CD8-positive, alpha-beta memory T cell (primary cell): ENCODE data around the gene TMEM129. TPM values are rescaled to one million over a fixed set of nuclear protein-coding genes. Genes with fewer than 3 reads are reported as not detected.
"Not testable (repeated sequence)": the region's sequence is repeated elsewhere in the genome, so short reads cannot be mapped to it uniquely, and the experiment has no call there.

Source experiments
- CTCF ChIA-PET: fragments of 350-600 bp; sonication (Branson Sonifier 250); formaldehyde crosslinking; loops from one replicate; lab custom pipeline; 2021; ENCODE audit warnings: antibody characterized with exemption; lab: Charles Lee
- POLR2A ChIA-PET: fragments of 350-600 bp; sonication (Branson Sonifier 250); formaldehyde crosslinking; loops from one replicate; lab custom pipeline; 2021; ENCODE audit warnings: antibody characterized with exemption; lab: Charles Lee
- DNase-seq, 5 donors: peaks; one replicate each; pipeline versions ENCODE4 v3.0.0 to v3.0.0-alpha.2; 2020 to 2022; ENCODE audit warnings: mixed read lengths in 1 of 5
- H3K27ac ChIP-seq: one replicate; pipeline ENCODE4 v1.7.0; 2013; ENCODE audit warnings: low read depth, mild to moderate bottlenecking, low read length, moderate library complexity
- H3K27me3 ChIP-seq: 2 replicates; pipeline ENCODE4 v1.7.0; 2013; ENCODE audit warnings: low read length, mild to moderate bottlenecking; ENCODE audit not compliant: insufficient read depth, poor library complexity, severe bottlenecking
- H3K36me3 ChIP-seq: 2 replicates; pipeline ENCODE4 v1.7.0; 2013; ENCODE audit warnings: mild to moderate bottlenecking, low read length, moderate library complexity; ENCODE audit not compliant: insufficient read depth
- H3K4me1 ChIP-seq: 2 replicates; pipeline ENCODE4 v1.7.0; 2013; ENCODE audit warnings: mild to moderate bottlenecking, low read length, moderate library complexity; ENCODE audit not compliant: insufficient read depth
- H3K4me3 ChIP-seq: 2 replicates; pipeline ENCODE4 v1.7.0; 2013; ENCODE audit warnings: mild to moderate bottlenecking, low read length
- H3K9me3 ChIP-seq: 2 replicates; pipeline ENCODE4 v1.7.0; 2013; ENCODE audit warnings: mild to moderate bottlenecking, low read length
- H3K27ac Mint-ChIP-seq, 8 donors: one replicate each; pipeline ENCODE4 v1.8.0; 2020 to 2021; ENCODE audit warnings: mixed read lengths in 8 of 8, mild to moderate bottlenecking in 6 of 8, inconsistent platforms in 3 of 8, moderate library complexity in 3 of 8
- H3K27me3 Mint-ChIP-seq, 2 donors: one replicate each; pipeline ENCODE4 v1.8.0; 2020 to 2021; ENCODE audit warnings: mixed read lengths in 2 of 2, mild to moderate bottlenecking in 1 of 2, moderate library complexity in 1 of 2
- H3K36me3 Mint-ChIP-seq, 3 donors: one replicate each; pipeline ENCODE4 v1.8.0; 2020 to 2021; ENCODE audit warnings: mixed read lengths in 3 of 3, inconsistent platforms in 1 of 3, mild to moderate bottlenecking in 1 of 3
- H3K4me1 Mint-ChIP-seq, 3 donors: one replicate each; pipeline ENCODE4 v1.8.0; 2020 to 2021; ENCODE audit warnings: mixed read lengths in 3 of 3, inconsistent platforms in 1 of 3, mild to moderate bottlenecking in 1 of 3
- H3K4me3 Mint-ChIP-seq, 7 donors: one replicate each; pipeline ENCODE4 v1.8.0; 2020 to 2021; ENCODE audit warnings: mixed read lengths in 7 of 7, mild to moderate bottlenecking in 6 of 7, moderate library complexity in 4 of 7, inconsistent platforms in 2 of 7
- H3K9me3 Mint-ChIP-seq, 5 donors: one replicate each; pipeline ENCODE4 v1.8.0; 2020 to 2022; ENCODE audit warnings: mixed read lengths in 5 of 5, mild to moderate bottlenecking in 3 of 5, moderate library complexity in 2 of 5, inconsistent platforms in 1 of 5
- polyA plus RNA-seq: library from polyadenylated mRNA; unstranded; fragments of 300-500 nt; fragmentation: Illumina TruSeq; gene quantifications from one replicate; pipeline ENCODE4 v1.2.3, GENCODE V29; 2021
- total RNA-seq, 2 experiments: library from RNA; stranded (reverse); gene quantifications; one replicate each; pipeline ENCODE4 v1.2.3, GENCODE V29; 2021

Gene TMEM129
- total and polyA plus RNA-seq, 3 experiments from 2014 or later, result 27.6 to 42.1 (median 30.6) TPM

DNA sequence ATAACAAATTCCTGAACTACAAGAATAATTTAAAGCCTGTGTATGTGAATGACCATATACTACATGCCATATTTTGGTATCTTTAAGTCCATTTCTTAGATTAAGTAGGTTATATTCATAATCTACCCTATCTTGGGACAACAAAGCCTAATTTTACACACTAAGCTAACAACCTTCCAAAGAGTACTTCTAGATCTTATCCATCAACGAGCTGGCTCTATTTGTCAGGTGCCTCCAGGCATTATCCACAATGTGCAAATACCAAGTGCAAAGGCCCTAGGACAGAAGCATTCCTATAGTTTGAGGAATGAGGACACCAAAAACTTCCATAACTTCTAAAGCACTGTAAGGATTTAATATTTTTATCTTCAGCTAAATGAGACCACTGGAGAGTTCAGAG lies 12.5 kb downstream of the TMEM129 start:
- CTCF ChIA-PET, result interaction anchor here (0.8 to 8.1 kb wide), 3 partner anchors 13 to 18 kb away, joined by 3 to 92 read pairs (median 9); no protein-coding TSS in a partner anchor
- Mint-ChIP-seq H3K27me3 (peaks cover 0 to 2% of the 10 kb centered on the region in 2 donors), H3K27ac (peak overlapping the region in 6 of 8 donors; percentile 38 to 88 (median 48)), H3K36me3 (peaks cover 0 to 65% (median 10%) of the 10 kb centered on the region in 3 donors), H3K9me3 (no peaks in the 10 kb centered on the region), H3K4me3 (peak overlapping the region in 6 of 7 donors; percentile 13 to 41 (median 22)), H3K4me1 (peaks cover 43 to 77% (median 64%) of the 10 kb centered on the region in 3 donors)
- DNase-seq, result no peak
- H3K4me3 ChIP-seq, result no peak overlapping the region
- POLR2A ChIA-PET, result interaction anchor here (1.0 to 1.5 kb wide), 3 partner anchors 13 to 460 kb away, joined by 3 to 7 read pairs (median 4); partner anchors contain the start of genes TACC3 and TMEM129
- H3K9me3 ChIP-seq, result no peaks in the 10 kb centered on the region
- H3K27ac ChIP-seq, result no peak overlapping the region
- peaks cover 33% of the 10 kb centered on the region for H3K4me1 ChIP-seq
- H3K27me3 ChIP-seq, result no peaks in the 10 kb centered on the region
- H3K36me3 ChIP-seq, result peaks cover 25% of the 10 kb centered on the region

DNA sequence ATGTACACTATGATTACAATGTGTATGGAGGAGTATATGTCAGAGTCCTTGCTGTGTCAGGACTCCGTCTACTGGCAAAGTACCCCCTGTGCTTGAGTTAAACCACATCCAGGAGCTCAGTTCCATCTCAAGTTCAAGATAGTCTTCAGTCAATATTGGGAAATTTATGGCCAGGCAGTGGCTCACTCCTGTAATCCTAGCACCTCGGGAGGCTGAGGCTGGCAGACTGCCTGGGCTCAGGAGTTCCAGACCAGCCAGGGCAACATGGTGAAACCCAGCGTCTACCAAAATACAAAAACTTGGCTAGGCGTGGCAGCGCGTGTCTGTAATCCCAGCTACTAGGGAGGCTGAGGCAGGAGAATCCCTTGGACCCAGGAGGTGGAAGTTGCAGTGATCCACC lies 14.8 kb downstream of the TMEM129 start:
- ChIA-PET CTCF (interaction anchor here (5.8 kb wide), 1 partner anchor 13 kb away, joined by 31 read pairs; no protein-coding TSS in a partner anchor), POLR2A (no interaction called here)
- H3K27me3 Mint-ChIP-seq, result peaks cover 0 to 2% of the 10 kb centered on the region in 2 donors
- H3K9me3 Mint-ChIP-seq, result no peaks in the 10 kb centered on the region
- Histone ChIP-seq H3K36me3 (peaks cover 38% of the 10 kb centered on the region), H3K27me3 (no peaks in the 10 kb centered on the region), H3K9me3 (no peaks in the 10 kb centered on the region), H3K4me3 (no peak overlapping the region), H3K4me1 (peaks cover 26% of the 10 kb centered on the region), H3K27ac (no peak overlapping the region)
- no peak overlapping the region for H3K27ac Mint-ChIP-seq
- H3K4me3 Mint-ChIP-seq, result no peak overlapping the region
- H3K4me1 Mint-ChIP-seq, result peaks cover 36 to 81% (median 64%) of the 10 kb centered on the region in 3 donors
- peak in 1 of 5 donors; percentile 29 for DNase-seq
- H3K36me3 Mint-ChIP-seq, result peaks cover 6 to 75% (median 11%) of the 10 kb centered on the region in 3 donors

GRCh38 chr4:1705732-1706131 lies 15.4 kb downstream of the TMEM129 start:
- ChIA-PET CTCF (interaction anchor here (5.8 kb wide), 1 partner anchor 13 kb away, joined by 31 read pairs; no protein-coding TSS in a partner anchor), POLR2A (no interaction called here)
- H3K4me3 Mint-ChIP-seq, result no peak overlapping the region
- H3K9me3 ChIP-seq, result no peaks in the 10 kb centered on the region
- no peak overlapping the region for H3K27ac ChIP-seq
- H3K4me1 Mint-ChIP-seq, result peaks cover 30 to 74% (median 57%) of the 10 kb centered on the region in 3 donors
- no peaks in the 10 kb centered on the region for H3K9me3 Mint-ChIP-seq
- peak in 1 of 5 donors; percentile 9 for DNase-seq
- H3K36me3 ChIP-seq, result peaks cover 40% of the 10 kb centered on the region
- H3K4me1 ChIP-seq, result peaks cover 21% of the 10 kb centered on the region
- H3K27ac Mint-ChIP-seq, result no peak overlapping the region
- peaks cover 0 to 2% of the 10 kb centered on the region in 2 donors for H3K27me3 Mint-ChIP-seq
- peaks cover 6 to 75% (median 11%) of the 10 kb centered on the region in 3 donors for H3K36me3 Mint-ChIP-seq
- H3K27me3 ChIP-seq, result no peaks in the 10 kb centered on the region
- no peak overlapping the region for H3K4me3 ChIP-seq

DNA sequence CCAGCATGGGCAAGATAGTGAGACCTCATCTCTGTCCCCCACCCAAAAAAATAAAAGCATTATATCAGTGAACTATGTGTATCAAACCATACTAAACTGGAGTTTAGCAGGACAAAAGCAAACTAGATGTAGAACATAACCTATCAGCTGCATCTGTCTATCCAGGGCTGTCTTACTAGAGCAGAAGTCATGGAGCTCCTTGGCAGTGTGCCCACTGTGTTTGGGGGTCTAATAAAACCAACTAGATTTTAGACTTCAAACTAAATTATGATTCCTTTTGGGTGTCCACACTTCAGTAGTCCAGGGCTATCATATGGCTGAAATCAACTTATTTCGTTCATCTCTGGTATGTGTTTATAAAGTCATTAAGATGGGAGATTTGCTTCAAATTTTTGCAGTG lies 17.3 kb downstream of the TMEM129 start:
- Mint-ChIP-seq H3K4me1 (peaks cover 20 to 58% (median 39%) of the 10 kb centered on the region in 3 donors), H3K4me3 (no peak overlapping the region), H3K27me3 (no peaks in the 10 kb centered on the region), H3K9me3 (no peaks in the 10 kb centered on the region), H3K27ac (peak overlapping the region in 2 of 8 donors; percentile 50 to 56), H3K36me3 (peaks cover 6 to 80% (median 18%) of the 10 kb centered on the region in 3 donors)
- DNase-seq, result no peak
- ChIA-PET CTCF (interaction anchor here (1.0 to 5.8 kb wide), 2 partner anchors 11 to 23 kb away, joined by 3 to 31 read pairs; no protein-coding TSS in a partner anchor), POLR2A (no interaction called here)
- Histone ChIP-seq H3K9me3 (no peaks in the 10 kb centered on the region), H3K27ac (no peak overlapping the region), H3K4me1 (peaks cover 5% of the 10 kb centered on the region), H3K27me3 (no peaks in the 10 kb centered on the region), H3K36me3 (peaks cover 43% of the 10 kb centered on the region), H3K4me3 (no peak overlapping the region)

DNA sequence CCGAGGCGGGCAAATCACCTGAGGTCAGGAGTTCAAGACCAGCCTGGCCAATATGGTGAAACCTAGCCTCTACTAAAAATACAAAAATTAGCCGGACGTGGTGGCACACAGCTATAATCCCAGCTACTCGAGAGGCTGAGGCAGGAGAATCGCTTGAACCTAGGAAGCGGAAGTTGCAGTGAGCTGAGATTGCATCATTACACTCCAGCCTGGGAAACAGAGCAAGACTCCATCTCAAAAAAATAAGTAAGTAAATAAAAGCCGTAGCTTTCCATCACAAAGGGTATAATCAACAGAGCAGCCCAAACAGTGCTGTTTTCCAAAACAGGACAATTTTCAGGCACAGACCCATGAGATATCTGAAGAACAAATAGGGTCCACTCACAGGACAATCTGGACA lies 19.5 kb downstream of the TMEM129 start:
- H3K9me3 Mint-ChIP-seq, H3K9me3 ChIP-seq, DNase-seq, H3K4me1 ChIP-seq, H3K27me3 ChIP-seq, H3K27me3 Mint-ChIP-seq, H3K4me3 ChIP-seq, H3K27ac ChIP-seq, H3K27ac Mint-ChIP-seq, H3K4me3 Mint-ChIP-seq: not testable (repeated sequence)
- H3K4me1 Mint-ChIP-seq, result peaks cover 10 to 45% (median 29%) of the 10 kb centered on the region in 3 donors
- ChIA-PET POLR2A (interaction anchor here (1.0 kb wide), 1 partner anchor 19 kb away, joined by 3 read pairs; the partner anchor contains the start of gene TMEM129), CTCF (interaction anchor here (5.8 kb wide), 1 partner anchor 9 kb away, joined by 31 read pairs; no protein-coding TSS in a partner anchor)
- peaks cover 43% of the 10 kb centered on the region for H3K36me3 ChIP-seq
- peaks cover 6 to 86% (median 16%) of the 10 kb centered on the region in 3 donors for H3K36me3 Mint-ChIP-seq

- Histone ChIP-seq H3K4me1 (no peaks in the 10 kb centered on the region), H3K4me3 (no peak overlapping the region), H3K27me3 (no peaks in the 10 kb centered on the region), H3K36me3 (peaks cover 41% of the 10 kb centered on the region), H3K27ac (no peak overlapping the region), H3K9me3 (no peaks in the 10 kb centered on the region)
- H3K9me3 Mint-ChIP-seq, result no peaks in the 10 kb centered on the region
- H3K27me3 Mint-ChIP-seq, result no peaks in the 10 kb centered on the region
- POLR2A ChIA-PET, result interaction anchor here (1.0 kb wide), 1 partner anchor 30 kb away, joined by 3 read pairs; no protein-coding TSS in a partner anchor
- no peak for DNase-seq
- H3K36me3 Mint-ChIP-seq, result peaks cover 4 to 85% (median 18%) of the 10 kb centered on the region in 3 donors
- no peak overlapping the region for H3K27ac Mint-ChIP-seq
- CTCF ChIA-PET, result interaction anchor here (0.7 to 9.2 kb wide), 3 partner anchors 15 to 461 kb away, joined by 3 to 341 read pairs (median 92); partner anchors contain the start of genes SLBP, TACC3 and TMEM129
- H3K4me1 Mint-ChIP-seq, result peaks cover 0 to 7% (median 3%) of the 10 kb centered on the region in 3 donors
- no peak overlapping the region for H3K4me3 Mint-ChIP-seq
Measured at GRCh38 chr4:1695913-1696312, 25.2 kb downstream of the TMEM129 start.

- H3K27ac Mint-ChIP-seq, result peak overlapping the region in 6 of 8 donors; percentile 51 to 87 (median 78)
- no peak overlapping the region for H3K4me3 ChIP-seq
- H3K36me3 ChIP-seq, result peaks cover 34% of the 10 kb centered on the region
- no peaks in the 10 kb centered on the region for H3K9me3 ChIP-seq
- H3K9me3 Mint-ChIP-seq, result no peaks in the 10 kb centered on the region
- DNase-seq, result peak; percentile 63 to 86 (median 74)
- H3K27me3 ChIP-seq, result no peaks in the 10 kb centered on the region
- H3K4me1 Mint-ChIP-seq, result peaks cover 0 to 5% (median 3%) of the 10 kb centered on the region in 3 donors
- peaks cover 4 to 70% (median 12%) of the 10 kb centered on the region in 3 donors for H3K36me3 Mint-ChIP-seq
- ChIA-PET CTCF (interaction anchor here (0.7 to 9.2 kb wide), 20 partner anchors 10 to 562 kb away, joined by 3 to 341 read pairs (median 4); partner anchors contain the start of genes FAM53A, SLBP, TACC3 and TMEM129), POLR2A (interaction anchor here (0.9 to 1.7 kb wide), 6 partner anchors 9 to 33 kb away, joined by 3 to 15 read pairs (median 7); partner anchors contain the start of genes FAM53A, SLBP, TACC3 and TMEM129)
- H3K4me3 Mint-ChIP-seq, result no peak overlapping the region
- no peak overlapping the region for H3K27ac ChIP-seq
- H3K27me3 Mint-ChIP-seq, result no peaks in the 10 kb centered on the region
- H3K4me1 ChIP-seq, result no peaks in the 10 kb centered on the region
Measured at GRCh38 chr4:1693131-1693896, 27.8 kb downstream of the TMEM129 start.
